ENCODE results near the gene GOLGA3. TPM values are rescaled to one million over a fixed set of nuclear protein-coding genes. Genes with fewer than 3 reads are reported as not detected.
"Not testable (repeated sequence)": the region's sequence is repeated elsewhere in the genome, so short reads cannot be mapped to it uniquely, and the experiment has no call there.

Gene GOLGA3
- total RNA-seq, 1 donor from 2014 or later, result 47.5 TPM

DNA sequence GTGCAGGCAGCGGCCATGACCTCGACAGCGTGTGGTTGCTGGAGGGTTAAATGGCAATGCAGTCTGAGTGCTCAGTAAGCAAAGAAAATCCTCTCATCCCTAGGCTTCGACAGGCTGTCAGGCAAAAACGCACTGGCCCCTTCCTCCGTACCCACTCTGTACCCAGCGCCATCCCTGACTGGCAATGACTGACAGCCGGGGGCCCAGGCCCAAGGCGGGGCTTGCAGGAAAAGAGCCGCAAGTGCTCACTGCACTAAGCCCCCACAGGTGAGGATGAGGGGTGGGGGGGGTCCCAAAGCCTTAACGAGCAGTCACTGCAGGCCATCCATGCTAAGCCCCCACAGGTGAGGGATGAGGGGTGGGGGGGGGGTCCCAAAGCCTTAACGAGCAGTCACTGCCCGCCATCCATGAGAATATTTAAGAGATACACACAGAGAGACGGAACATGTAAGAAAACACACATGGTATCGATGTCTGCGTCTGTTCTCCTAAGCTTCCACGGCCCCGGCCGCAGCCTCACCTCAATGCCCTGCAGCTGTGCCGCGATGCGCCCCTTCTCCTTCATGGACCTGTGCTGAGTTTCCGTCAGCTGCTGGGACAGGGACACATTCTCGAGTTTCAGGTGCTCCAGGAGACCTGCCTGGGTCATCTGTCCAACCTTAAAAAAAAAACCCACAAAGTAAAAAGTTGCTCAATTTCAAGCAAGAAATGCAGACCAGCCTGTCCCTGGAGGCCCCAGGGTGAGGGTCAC is 30.7 kb downstream of the GOLGA3 start:
- TF ChIP-seq, protein P1, sequence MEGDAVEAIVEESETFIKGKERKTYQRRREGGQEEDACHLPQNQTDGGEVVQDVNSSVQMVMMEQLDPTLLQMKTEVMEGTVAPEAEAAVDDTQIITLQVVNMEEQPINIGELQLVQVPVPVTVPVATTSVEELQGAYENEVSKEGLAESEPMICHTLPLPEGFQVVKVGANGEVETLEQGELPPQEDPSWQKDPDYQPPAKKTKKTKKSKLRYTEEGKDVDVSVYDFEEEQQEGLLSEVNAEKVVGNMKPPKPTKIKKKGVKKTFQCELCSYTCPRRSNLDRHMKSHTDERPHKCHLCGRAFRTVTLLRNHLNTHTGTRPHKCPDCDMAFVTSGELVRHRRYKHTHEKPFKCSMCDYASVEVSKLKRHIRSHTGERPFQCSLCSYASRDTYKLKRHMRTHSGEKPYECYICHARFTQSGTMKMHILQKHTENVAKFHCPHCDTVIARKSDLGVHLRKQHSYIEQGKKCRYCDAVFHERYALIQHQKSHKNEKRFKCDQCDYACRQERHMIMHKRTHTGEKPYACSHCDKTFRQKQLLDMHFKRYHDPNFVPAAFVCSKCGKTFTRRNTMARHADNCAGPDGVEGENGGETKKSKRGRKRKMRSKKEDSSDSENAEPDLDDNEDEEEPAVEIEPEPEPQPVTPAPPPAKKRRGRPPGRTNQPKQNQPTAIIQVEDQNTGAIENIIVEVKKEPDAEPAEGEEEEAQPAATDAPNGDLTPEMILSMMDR (IDR thresholded peaks at IDR 0.05; ENCODE audit: unreplicated experiment), result no peak
- Mint-ChIP-seq H3K4me1 (ENCODE audit: low read depth) (no peaks in the 10 kb centered on the region), H3K4me3 (ENCODE audit: low read depth) (no peak overlapping the region), H3K27me3 (no peaks in the 10 kb centered on the region), H3K36me3 (ENCODE audit: insufficient read depth) (peaks cover 24% of the 10 kb centered on the region), H3K27ac (no peak overlapping the region), H3K9me3 (ENCODE audit: low read depth) (no peaks in the 10 kb centered on the region)
- no peak for DNase-seq (ENCODE audit: low spot score, unreplicated experiment)

DNA sequence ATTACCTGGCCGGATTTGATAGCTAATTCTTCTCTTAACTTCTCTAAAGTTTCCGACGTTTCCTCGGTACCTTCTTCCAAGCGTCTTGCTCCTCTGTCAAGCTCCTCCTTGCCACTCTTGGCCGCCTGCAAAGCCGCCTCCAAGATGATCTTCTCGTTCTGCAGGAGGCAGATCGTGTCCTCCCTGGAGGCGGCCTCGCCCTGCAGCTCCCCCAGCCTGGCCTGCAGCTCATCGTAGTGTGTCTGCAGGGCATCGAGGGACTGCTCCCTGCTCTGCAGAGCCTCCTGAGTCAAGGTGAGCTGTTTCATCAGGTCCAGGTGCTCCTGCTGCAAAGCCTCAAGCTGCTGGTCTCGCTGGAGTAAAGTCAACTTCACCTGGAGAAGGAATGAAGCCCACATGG is 32.8 kb downstream of the GOLGA3 start:
- Mint-ChIP-seq H3K36me3 (ENCODE audit: insufficient read depth) (peaks cover 28% of the 10 kb centered on the region), H3K9me3 (ENCODE audit: low read depth) (no peaks in the 10 kb centered on the region), H3K27me3 (no peaks in the 10 kb centered on the region), H3K4me3 (ENCODE audit: low read depth) (no peak overlapping the region), H3K27ac (no peak overlapping the region), H3K4me1 (ENCODE audit: low read depth) (no peaks in the 10 kb centered on the region)
- TF ChIP-seq, protein P1 (IDR thresholded peaks at IDR 0.05; ENCODE audit: unreplicated experiment), result no peak
- DNase-seq (ENCODE audit: low spot score, unreplicated experiment), result no peak

DNA sequence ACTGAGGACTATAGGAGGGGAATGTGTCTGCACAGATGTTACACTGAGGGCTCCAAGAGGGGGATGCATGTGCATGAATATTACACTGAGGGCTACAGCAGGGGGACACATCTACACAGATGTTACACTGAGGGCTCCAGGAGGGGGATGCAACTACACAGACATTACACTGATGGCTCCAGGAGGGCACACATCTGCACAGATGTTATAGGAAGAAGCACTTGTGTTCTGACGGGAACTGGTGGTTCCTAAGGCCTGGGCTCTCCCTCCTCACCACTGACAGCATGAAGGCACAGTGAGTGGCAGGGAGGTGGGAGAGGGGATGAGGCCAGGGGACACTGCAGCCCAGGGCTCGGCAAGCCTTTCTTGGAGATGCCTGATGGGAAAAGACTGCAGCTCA is 36.7 kb downstream of the GOLGA3 start:
- DNase-seq (ENCODE audit: low spot score, unreplicated experiment); H3K4me3 Mint-ChIP-seq (ENCODE audit: low read depth); H3K4me1 Mint-ChIP-seq (ENCODE audit: low read depth); H3K27ac Mint-ChIP-seq; H3K9me3 Mint-ChIP-seq (ENCODE audit: low read depth); H3K27me3 Mint-ChIP-seq: not testable (repeated sequence)
- H3K36me3 Mint-ChIP-seq (ENCODE audit: insufficient read depth), result peaks cover 36% of the 10 kb centered on the region

DNA sequence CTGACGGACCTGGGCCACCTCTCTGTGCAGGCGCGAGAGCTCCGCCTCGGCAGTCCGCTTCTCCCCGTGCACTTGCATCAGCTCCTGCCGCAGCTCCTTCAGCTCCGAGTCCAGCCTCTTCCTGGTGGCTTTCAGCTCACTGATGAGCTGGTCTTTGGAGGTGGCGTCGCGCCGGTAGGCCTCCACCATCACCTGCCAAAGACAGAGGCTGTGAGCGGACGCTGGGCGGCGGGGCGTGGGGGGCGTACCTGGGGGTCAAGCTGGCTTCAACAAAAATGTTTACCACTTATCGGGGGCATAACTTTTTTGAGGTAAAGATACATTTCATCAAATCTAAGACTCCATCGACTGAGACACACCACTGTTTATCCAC is 39.6 kb downstream of the GOLGA3 start:
- no peak for DNase-seq (ENCODE audit: low spot score, unreplicated experiment)
- Mint-ChIP-seq H3K4me3 (ENCODE audit: low read depth) (no peak overlapping the region), H3K27me3 (no peaks in the 10 kb centered on the region), H3K36me3 (ENCODE audit: insufficient read depth) (peaks cover 41% of the 10 kb centered on the region), H3K9me3 (ENCODE audit: low read depth) (no peaks in the 10 kb centered on the region), H3K27ac (no peak overlapping the region), H3K4me1 (ENCODE audit: low read depth) (no peaks in the 10 kb centered on the region)
- TF ChIP-seq, protein P1 (IDR thresholded peaks at IDR 0.05; ENCODE audit: unreplicated experiment), result no peak

DNA sequence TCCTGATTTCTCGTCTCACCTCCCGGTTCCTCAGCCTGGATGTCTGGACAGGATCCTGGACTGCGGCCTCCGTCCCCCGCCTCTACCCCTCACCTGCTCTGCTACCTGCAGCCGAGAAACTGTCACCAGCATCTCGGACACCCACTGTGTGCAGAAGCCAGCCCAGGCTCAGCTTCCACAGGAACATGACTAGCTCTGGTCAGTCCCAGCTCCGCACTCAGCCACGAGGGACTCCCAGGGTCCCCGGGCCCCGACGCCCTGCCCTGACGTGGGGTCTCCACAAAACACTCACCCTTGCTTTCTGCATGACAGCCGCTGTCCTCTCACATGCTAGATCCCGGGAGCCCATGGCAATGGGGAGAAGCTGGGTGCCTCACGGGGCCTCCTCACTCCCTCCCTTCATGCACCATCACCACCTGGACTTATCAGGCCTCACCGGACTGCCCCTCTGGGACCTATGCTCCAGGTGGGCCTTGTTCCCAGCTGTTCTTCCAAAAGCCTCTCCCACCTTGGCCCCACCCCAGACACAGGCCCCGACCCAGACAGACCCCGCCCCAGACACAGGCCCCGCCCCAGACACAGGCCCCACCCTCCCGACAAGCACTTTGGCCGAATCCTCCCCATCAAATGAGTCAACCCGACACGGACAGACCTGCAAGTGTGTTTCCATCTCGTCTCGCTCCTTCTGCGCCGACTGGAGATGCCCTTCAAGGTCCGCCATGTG is 40.1 kb downstream of the GOLGA3 start:
- TF ChIP-seq, protein P1 (IDR thresholded peaks at IDR 0.05; ENCODE audit: unreplicated experiment), result no peak
- DNase-seq (ENCODE audit: low spot score, unreplicated experiment), result no peak
- Mint-ChIP-seq H3K27ac (no peak overlapping the region), H3K4me1 (ENCODE audit: low read depth) (no peaks in the 10 kb centered on the region), H3K9me3 (ENCODE audit: low read depth) (no peaks in the 10 kb centered on the region), H3K36me3 (ENCODE audit: insufficient read depth) (peaks cover 40% of the 10 kb centered on the region), H3K4me3 (ENCODE audit: low read depth) (no peak overlapping the region), H3K27me3 (no peaks in the 10 kb centered on the region)
